Hematopoietic multipotent progenitor cell treated with erythropoietin and hydrocortisone succinate and interleukin-3 and kit ligand, for 15 days (in vitro differentiated cells): ENCODE measurements around the gene CTNNB1.
"Not testable (repeated sequence)": the region's sequence is repeated elsewhere in the genome, so short reads cannot be mapped to it uniquely, and the experiment has no call there.

Source experiments
- DNase-seq: peaks from one replicate; pipeline ENCODE4 v3.0.0-alpha.2; 2015; ENCODE audit warnings: low spot score

CTNNB1 gene

GRCh38 chr3:41258239-41258800 lies 59.0 kb downstream of the CTNNB1 start:
- DNase-seq: no peak

GRCh38 chr3:41259449-41260062 lies 60.3 kb downstream of the CTNNB1 start:
- DNase-seq: no peak

- DNase-seq: no peak
Measured at GRCh38 chr3:41260063-41260450, 60.8 kb downstream of the CTNNB1 start.

- no peak for DNase-seq
Measured at GRCh38 chr3:41265011-41265545, 65.8 kb downstream of the CTNNB1 start.

- no peak for DNase-seq
Measured at GRCh38 chr3:41265823-41266273, 66.5 kb downstream of the CTNNB1 start.

GRCh38 chr3:41267975-41268640 lies 68.8 kb downstream of the CTNNB1 start:
- no peak for DNase-seq

GRCh38 chr3:41272667-41273066 lies 73.4 kb downstream of the CTNNB1 start:
- no peak for DNase-seq

GRCh38 chr3:41274944-41275668 lies 75.8 kb downstream of the CTNNB1 start:
- DNase-seq: no peak

- DNase-seq: no peak
Measured at GRCh38 chr3:41276191-41276590, 76.9 kb downstream of the CTNNB1 start.

GRCh38 chr3:41277790-41278465 lies 78.6 kb downstream of the CTNNB1 start:
- DNase-seq: no peak

- not testable (repeated sequence) for DNase-seq
Measured at GRCh38 chr3:41284934-41285333, 85.6 kb downstream of the CTNNB1 start.

- no peak for DNase-seq
Measured at GRCh38 chr3:41286305-41286704, 87.0 kb downstream of the CTNNB1 start.

- no peak for DNase-seq
Measured at GRCh38 chr3:41288785-41289184, 89.5 kb downstream of the CTNNB1 start.
